Fibroblast of skin of scalp (primary cell): ENCODE measurements around the gene ART4.

Experiments
- DNase-seq: peaks from one replicate; pipeline ENCODE4 v3.0.0-alpha.2; 2013

The ART4 gene

DNA sequence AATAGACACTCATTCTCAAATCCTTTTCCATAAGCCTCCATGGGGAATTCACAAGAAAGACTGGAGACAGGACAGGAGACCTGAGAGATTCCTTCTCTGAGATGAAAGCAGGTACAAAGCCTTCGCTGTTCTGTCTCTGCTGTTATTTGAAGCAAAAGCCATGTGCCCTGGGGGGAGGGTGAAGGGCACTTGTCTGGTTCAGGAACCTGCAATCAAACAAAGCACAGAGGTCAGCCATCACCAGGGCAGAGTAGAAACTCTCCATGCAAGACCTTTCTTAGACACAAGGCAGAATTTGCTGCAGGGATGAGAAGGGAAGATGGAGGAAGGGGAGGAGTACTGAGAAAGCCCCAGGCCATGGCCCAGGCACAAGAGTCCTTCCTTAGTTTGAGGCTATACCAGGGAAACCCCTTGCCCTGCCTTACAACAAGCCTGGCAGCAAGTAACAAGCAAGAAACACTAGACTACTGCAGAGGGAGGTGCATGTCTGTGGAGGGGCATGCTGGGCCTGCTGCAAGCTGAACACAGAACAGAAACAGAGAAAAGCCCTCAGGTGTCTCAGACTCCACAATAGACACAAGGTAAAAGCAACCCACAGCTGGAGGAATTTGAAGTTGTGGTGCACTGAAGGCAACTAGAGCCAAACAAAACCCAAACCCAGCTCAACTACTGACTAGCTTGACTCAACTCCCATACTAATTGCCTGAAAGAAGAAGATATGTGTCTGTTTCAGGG, 7.8 kb upstream of the ART4 start:
- DNase-seq: no peak

GRCh38 chr12:14849661-14850060, 6.3 kb upstream of the ART4 start:
- DNase-seq: no peak

DNA sequence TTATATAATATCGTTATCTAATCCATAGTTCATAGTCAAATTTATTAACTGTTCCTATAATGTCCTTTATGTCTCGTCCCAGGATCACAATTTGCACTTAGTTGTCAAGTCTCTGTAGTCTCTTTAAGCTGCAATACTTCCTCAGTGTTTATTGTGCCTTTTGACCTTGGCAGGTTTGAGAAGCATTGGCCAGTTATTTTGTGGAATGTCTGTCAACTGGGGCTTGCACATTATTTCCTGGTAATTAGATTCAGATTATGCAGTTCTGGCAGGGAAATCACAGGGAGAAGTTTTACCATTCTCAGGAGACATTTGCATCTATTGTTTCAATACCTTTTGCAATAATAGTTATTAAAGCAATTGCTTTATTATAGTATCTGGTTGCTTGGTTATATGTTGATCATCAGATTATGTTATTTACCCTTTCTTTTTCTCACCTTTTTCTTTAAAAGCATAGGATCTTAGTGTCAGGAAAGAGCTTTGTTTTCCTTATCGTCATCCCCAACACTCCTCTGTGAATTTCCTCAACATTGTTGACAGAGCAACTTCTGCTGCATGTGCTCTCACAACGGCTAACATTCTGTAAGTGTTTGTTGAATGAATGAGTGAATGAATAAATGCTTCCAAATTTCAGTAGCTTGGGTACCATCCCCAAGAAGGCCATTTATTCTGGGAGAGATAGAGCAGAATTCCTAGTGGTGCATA, 3.7 kb upstream of the ART4 start:
- no peak for DNase-seq

DNA sequence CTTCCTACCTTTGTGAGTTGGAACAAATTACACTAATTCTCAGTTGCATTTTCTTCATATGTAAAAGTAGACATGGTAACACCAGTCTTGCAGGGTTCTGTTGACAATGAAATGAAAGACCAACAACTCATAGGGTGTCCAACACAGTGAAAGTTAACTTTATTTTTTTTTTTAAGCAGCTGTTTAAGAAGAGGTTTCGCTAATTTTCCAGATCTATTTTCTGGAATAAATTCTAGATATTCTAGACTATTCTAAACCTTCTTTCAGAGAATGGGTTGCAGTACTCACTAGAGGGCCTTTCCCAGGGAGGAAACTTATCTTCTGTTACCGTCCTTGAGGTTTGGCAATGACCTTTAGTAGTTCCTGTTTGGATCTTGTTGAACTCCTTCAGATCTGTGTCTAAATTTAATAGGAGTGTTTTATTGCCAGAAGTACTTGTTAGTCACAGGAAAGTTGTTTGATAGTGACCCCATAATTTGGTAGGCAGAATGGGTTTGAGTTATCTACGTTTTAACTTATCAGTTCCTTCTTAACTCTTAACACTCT, 2.8 kb upstream of the ART4 start:
- DNase-seq: no peak

DNA sequence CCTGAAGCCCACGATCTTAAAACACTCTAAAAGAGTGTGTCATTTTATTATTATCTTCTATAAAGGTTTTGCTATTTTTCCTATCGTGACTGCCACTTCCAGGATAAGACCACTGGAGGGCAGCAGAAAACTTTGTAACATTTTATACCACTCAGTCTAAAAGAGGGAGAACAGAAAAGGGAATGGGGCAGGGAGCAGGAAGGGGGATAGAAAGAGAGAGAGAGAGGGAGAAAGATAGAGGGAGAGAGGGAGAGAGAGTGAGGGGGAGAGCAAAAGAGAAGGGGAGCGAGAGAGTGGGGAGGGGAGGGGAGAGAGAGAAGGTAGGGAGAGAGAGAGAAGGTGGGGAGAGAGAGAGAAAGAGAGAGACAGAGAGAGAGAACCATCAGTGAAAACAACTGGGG, 2.0 kb upstream of the ART4 start:
- peak; percentile 71 for DNase-seq

GRCh38 chr12:14844401-14844800, 1.1 kb upstream of the ART4 start:
- DNase-seq: no peak

DNA sequence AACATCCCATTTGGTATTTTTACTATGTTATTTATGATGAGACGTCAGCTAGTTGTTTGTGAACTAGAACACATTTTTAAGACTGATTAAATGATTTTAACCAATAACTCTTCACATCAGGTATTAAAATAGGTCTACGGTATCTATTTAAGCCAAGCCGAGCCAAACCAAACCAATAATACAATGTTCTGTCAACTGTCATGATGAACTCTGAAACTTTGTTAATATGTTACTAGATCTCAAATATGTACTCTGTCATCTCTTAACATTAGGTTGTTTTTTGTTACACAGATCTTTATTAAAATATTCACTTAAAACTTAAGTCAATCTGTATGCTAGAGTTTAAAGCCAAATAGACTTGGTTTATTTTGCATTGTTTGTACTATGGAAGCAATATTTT, 1.0 kb downstream of the ART4 start:
- no peak for DNase-seq

DNA sequence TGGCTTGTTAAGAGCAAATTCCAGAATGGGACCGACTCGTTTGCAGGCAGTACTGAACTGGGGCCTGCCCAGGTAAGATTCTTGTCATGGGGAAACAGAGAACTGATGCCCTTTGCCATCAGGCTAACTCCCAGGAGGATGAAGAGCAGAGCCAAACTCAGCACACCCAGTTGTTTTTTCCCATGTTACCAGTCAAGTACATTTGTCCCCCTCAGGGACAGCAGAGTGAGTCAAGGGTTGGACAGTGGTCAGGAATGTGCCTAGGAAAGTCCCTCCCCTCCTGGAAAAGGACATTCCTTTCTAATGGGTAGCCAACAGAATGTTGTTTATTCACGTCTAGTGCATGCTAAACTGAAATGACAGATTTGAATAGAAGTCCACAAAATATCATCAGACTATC, 1.6 kb downstream of the ART4 start:
- DNase-seq: peak; percentile 89

DNA sequence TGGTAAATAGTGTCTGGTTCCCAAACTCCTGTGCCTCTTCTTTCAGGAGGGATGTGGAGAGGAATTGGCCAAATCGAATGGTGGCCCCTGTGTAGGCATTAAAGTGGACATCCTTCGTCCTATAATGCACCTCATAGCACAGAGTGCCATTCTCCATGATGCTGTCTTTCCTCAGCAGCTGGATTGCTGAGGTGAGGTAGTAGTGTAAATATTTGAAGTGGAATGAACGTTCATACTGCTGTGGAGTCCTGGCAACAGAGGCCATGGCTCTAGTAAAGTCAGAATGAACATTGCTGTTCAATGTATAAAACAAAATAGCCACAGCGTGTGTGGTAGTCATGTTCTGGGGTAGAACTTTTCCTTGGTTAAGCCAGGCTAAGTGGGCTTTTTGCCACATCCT, 2.7 kb downstream of the ART4 start:
- no peak for DNase-seq

DNA sequence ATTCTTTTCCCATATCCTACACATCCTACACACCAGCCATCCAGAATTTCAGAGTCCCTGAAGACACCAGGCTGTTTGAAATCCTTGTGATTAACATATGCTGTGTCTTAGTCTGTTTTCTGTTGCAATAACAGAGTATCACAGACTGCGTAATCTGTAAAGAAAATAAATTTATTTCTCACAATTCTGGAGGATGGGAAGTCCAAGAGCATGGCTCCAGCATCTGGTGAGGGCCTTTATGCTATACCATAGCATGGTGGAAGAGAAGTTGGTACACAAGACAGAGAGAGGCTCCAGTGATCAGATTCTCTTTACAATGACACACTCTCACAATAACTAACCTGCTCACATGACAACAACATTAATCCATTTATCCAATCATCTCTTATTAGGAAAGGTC, 4.1 kb downstream of the ART4 start:
- DNase-seq: no peak

DNA sequence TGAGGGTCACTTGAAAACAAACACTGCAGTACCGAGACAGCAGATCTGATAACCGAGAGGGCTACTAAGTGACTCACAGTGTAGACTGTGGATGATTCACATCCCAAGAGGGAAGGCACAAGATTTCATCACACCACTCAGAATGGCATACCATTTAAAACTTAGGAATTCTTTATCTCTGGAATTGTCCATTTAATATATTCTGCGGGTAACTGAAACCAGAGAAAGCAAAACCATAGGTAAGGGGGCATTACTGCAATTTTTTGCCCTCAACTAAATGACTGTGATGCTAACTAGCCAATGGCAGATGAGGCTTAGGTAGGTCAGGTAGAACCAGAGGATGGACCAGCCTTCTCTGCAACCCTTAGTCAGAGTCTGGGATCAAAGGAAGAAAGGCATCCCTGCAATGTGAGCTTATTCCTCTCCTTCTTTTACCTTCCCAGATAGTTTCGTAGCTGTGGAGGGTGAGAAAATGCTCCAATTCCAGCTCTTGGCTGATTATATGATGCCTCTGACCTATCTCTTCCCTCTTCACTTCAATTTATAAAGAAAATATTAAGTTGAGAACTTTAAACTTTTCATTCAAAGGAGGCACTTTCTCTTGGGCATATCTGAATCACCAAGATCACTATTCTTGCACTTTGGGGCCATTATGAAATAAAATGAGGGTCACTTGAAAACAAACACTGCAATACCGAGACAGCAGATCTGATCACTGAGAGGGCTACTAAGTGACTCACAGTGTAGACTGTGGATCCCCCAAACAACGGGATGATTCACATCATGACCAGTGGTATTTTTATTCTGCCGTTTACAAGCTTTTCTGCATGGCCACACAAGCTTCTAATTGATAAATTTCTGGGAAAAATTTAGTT, 6.8 kb downstream of the ART4 start:
- DNase-seq: peak; percentile 84

- DNase-seq: no peak
These were observed 8.8 kb downstream of the ART4 start for GRCh38 chr12:14834509-14834908.

DNA sequence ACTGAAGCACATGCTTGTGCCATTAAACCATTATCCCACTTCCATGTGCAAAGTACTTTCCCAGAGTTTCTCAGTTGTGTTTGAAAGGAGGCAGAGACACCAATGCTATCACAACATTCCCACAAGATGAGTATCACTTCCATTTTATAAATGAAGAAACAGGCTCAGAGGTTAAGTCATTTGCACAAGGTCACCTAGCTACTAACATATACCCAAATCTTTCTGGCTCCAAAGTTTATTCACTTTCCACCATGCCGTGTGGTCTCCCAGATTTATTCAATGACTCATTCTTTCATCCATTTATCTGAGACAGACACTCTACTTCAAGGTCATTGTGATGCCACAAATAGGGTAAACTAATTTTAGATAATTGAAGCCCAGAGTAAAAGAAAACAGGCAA, 9.4 kb downstream of the ART4 start:
- DNase-seq: no peak

GRCh38 chr12:14833336-14833735, 10.0 kb downstream of the ART4 start:
- no peak for DNase-seq

DNA sequence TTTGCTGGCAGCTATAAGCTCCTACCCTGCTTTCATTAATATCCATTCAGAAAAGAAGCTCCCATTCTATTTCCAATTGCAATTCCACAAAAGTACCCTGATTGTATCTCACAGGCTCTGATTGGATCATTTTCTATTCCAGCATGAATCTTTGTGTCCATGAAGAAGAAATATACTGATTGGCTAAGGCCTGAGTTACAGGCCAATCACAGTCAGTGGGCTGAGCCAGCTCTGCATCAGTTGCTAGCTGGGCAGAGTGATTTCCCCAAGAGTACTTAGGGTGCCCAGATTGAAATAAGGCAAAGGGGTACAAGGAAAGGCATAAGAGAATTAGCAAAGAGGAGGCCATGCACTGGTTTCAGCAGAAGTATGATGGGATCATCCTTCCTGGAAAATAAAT, 14.4 kb downstream of the ART4 start:
- no peak for DNase-seq

- DNase-seq: no peak
These were observed 16.3 kb downstream of the ART4 start for GRCh38 chr12:14827043-14827442.

GRCh38 chr12:14826491-14826890, 16.8 kb downstream of the ART4 start:
- no peak for DNase-seq

DNA sequence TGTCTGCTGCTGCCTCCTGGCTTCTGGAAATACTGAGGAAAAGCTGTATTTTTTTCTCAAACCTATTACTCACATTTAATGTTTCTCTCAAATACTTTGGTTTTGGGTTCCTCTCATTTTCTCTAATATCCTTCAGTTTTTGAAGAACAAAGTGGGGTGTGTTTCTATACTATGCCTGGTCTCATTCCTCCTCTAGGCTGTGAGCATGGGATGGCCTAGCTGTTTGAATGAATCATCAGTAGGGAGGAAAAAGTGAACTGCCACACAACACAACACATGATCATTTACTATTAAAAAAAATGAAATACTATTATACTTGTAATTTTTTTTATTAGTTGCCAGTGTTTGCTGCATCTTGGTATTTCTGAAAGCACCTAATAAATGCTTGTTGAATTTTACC, 18.1 kb downstream of the ART4 start:
- DNase-seq: no peak

GRCh38 chr12:14824012-14824634, 19.2 kb downstream of the ART4 start:
- no peak for DNase-seq

- DNase-seq: no peak
These were observed 29.3 kb downstream of the ART4 start, which contains the start of gene SMCO3 for GRCh38 chr12:14814014-14814413. SMCO3 (minus strand) TSS chr12:14814182; CDS start chr12:14806680, 7,502 bp downstream.

DNA sequence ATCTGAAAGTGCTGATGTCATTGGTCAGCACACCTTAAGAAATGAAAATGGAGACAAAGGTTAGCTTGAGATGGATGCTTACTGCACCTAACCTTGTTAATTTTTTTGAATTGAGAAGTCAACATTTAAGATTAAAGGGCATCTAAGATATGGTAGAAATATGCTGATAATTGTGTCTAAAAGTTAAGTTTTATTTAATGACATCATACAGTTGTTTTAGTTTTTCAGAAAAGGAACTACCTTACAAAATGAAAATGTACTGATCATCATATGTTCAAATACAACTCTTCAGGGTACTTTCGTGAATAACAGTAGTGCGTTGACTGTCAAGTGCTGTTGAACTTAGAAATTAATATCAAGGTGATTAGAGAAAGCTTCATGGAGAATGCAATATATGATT, 31.8 kb downstream of the ART4 start:
- no peak for DNase-seq

DNA sequence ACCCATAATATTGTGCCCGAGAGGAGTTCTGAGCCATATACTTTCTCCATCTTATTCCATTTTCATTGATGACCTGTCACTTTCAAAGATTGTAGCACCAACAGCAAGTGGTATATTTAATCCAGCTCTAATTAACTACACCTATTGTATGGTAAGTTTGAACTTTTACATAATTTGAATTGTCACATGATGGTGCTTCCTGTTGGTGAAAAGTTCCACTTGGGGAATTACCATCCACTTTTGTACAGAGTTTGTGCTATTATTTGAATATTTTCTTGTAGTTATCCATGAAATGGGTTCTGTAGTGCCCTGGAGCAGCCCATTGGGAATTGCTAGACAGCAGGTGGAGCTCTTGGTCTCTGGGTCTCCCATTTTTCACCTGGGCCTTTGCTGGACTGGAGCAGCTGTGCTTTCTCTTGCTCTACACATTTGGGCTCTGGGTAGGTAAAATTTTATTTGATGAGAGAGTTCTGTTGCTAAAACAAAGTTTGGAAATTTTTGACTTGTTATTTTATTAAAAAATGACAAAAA, 32.3 kb downstream of the ART4 start:
- DNase-seq: no peak
